GM20000 (cell line): ENCODE measurements around the gene C1QTNF1.
"Not testable (repeated sequence)": the region's sequence is repeated elsewhere in the genome, so short reads cannot be mapped to it uniquely, and the experiment has no call there.

Experiments used
- DNase-seq: peaks from one replicate; pipeline ENCODE4 v3.0.0; 2012; ENCODE audit warnings: low spot score
- CTCF ChIP-seq: IDR thresholded peaks from 2 replicates; pipeline ENCODE4 v1.5.1; 2012; ENCODE audit warnings: mild to moderate bottlenecking, control low read depth; ENCODE audit errors: extremely low read depth, missing control alignments

C1QTNF1 gene

GRCh38 chr17:79029327-79030009, 5.5 kb downstream of the C1QTNF1 start:
- no peak for DNase-seq
- no peak for TF ChIP-seq CTCF

- DNase-seq, result not testable (repeated sequence)
Measured at GRCh38 chr17:79030636-79031035, 6.7 kb downstream of the C1QTNF1 start.

- no peak for TF ChIP-seq CTCF
- DNase-seq, result no peak
Measured at GRCh38 chr17:79031996-79032875, 8.3 kb downstream of the C1QTNF1 start.

GRCh38 chr17:79033046-79033616, 9.2 kb downstream of the C1QTNF1 start:
- no peak for TF ChIP-seq CTCF
- no peak for DNase-seq

GRCh38 chr17:79033741-79034501, 10.0 kb downstream of the C1QTNF1 start:
- no peak for DNase-seq
- no peak for TF ChIP-seq CTCF

GRCh38 chr17:79034931-79035485, 11.0 kb downstream of the C1QTNF1 start:
- no peak for DNase-seq
- TF ChIP-seq CTCF, result no peak

GRCh38 chr17:79035686-79036085, 11.7 kb downstream of the C1QTNF1 start:
- DNase-seq, result no peak
- TF ChIP-seq CTCF, result no peak
